Keratinocyte (primary cell): Measurements from ENCODE around the gene KIAA1958. TPM values are rescaled to one million over a fixed set of nuclear protein-coding genes. Genes with fewer than 3 reads are reported as not detected.

Experiments
- DNase-seq: peaks from one replicate; pipeline ENCODE4 v3.0.0-alpha.2; 2011; ENCODE audit warnings: low read depth, missing footprints, low spot score
- FAIRE-seq: peaks from 2 replicates; lab custom pipeline; 2011; peaks lifted over from hg19 to GRCh38; lab: Jason Lieb, UNC
- H2AFZ ChIP-seq: 2 replicates; pipeline ENCODE4 v1.6.0; 2012; ENCODE audit warnings: low read length, control low read depth, inconsistent platforms; ENCODE audit not compliant: control insufficient read depth
- H3K27ac ChIP-seq: 2 replicates; pipeline ENCODE4 v1.5.1; 2011; ENCODE audit warnings: low read length; ENCODE audit not compliant: control insufficient read depth, insufficient read depth
- H3K27me3 ChIP-seq: 3 replicates; pipeline ENCODE4 v1.6.0; 2011; ENCODE audit warnings: low read length; ENCODE audit not compliant: control insufficient read depth, insufficient read depth; ENCODE audit errors: extremely low read depth
- H3K36me3 ChIP-seq, 2 experiments: 2 replicates in 1 of 2; 3 replicates in 1 of 2; pipeline ENCODE4 v1.5.1; 2011; ENCODE audit warnings: low read length in 2 of 2, mild to moderate bottlenecking in 1 of 2; ENCODE audit not compliant: control insufficient read depth in 2 of 2, insufficient read depth in 2 of 2; ENCODE audit errors: extremely low read depth in 1 of 2
- H3K4me1 ChIP-seq: 3 replicates; pipeline ENCODE4 v1.5.1; 2011; ENCODE audit warnings: low read length; ENCODE audit not compliant: control insufficient read depth, insufficient read depth; ENCODE audit errors: extremely low read depth
- H3K4me2 ChIP-seq: 3 replicates; pipeline ENCODE4 v1.6.0; 2011; ENCODE audit warnings: low read depth, low read length; ENCODE audit not compliant: control insufficient read depth, insufficient read depth; ENCODE audit errors: extremely low read depth
- H3K4me3 ChIP-seq, 3 experiments: fragments of 200-600 bp in 1 of 3; sonication (generic) in 1 of 3; 2 replicates in 2 of 3; 3 replicates in 1 of 3; pipeline ENCODE4 v1.5.1; 2011 to 2016; ENCODE audit warnings: low read length in 3 of 3, mild to moderate bottlenecking in 3 of 3, control low read depth in 2 of 3, inconsistent platforms in 1 of 3, low read depth in 1 of 3, mixed read lengths in 1 of 3, mixed run types in 1 of 3, moderate library complexity in 1 of 3; ENCODE audit not compliant: control insufficient read depth in 2 of 3, insufficient read depth in 2 of 3; ENCODE audit errors: extremely low read depth in 1 of 3
- H3K79me2 ChIP-seq: 2 replicates; pipeline ENCODE4 v1.6.0; 2012; ENCODE audit warnings: low read length; ENCODE audit not compliant: control insufficient read depth, insufficient read depth
- H3K9ac ChIP-seq: 3 replicates; pipeline ENCODE4 v1.6.0; 2011; ENCODE audit warnings: low read length; ENCODE audit not compliant: control insufficient read depth, insufficient read depth; ENCODE audit errors: extremely low read depth
- H3K9me1 ChIP-seq: 3 replicates; pipeline ENCODE4 v1.6.0; 2011; ENCODE audit warnings: low read length; ENCODE audit not compliant: control insufficient read depth, insufficient read depth; ENCODE audit errors: extremely low read depth
- H3K9me3 ChIP-seq: 2 replicates; pipeline ENCODE4 v1.5.1; 2012; ENCODE audit warnings: low read depth, low read length; ENCODE audit not compliant: control insufficient read depth
- H4K20me1 ChIP-seq: 3 replicates; pipeline ENCODE4 v1.6.0; 2011; ENCODE audit warnings: low read length; ENCODE audit not compliant: control insufficient read depth, insufficient read depth; ENCODE audit errors: extremely low read depth
- EZH2 ChIP-seq: IDR thresholded peaks from one replicate; pipeline ENCODE4 v1.6.1; 2012; ENCODE audit warnings: inconsistent platforms, mild to moderate bottlenecking, low read length, moderate library complexity
- dilution Hi-C: fragments of 300-500 bp; cut with MboI; formaldehyde crosslinking; loops from one replicate; pipeline ENCODE4 v1.7.0; 2020; ENCODE audit warnings: low sequenced_read_pairs; ENCODE audit not compliant: extremely low pct_ligation_motif_present
- polyA plus RNA-seq, 5 experiments: library from polyadenylated mRNA; depleted of rRNA in 3 of 5; stranded (reverse) in 3 of 5; stranded (forward) in 1 of 5; unstranded in 1 of 5; fragments of >200 nt; gene quantifications; 1 replicate in 1 of 5; 2 replicates in 3 of 5; 3 replicates in 1 of 5; pipeline versions ENCODE4 v1.2.1 to v1.2.3, GENCODE V29; 2011 to 2012; ENCODE audit warnings: missing spikeins in 2 of 5, low read depth in 1 of 5, low replicate concordance in 1 of 5
- TF ChIP-seq, protein P1 (sequence below), 3 experiments: IDR thresholded peaks in 1 of 3; conservative IDR thresholded peaks in 1 of 3; optimal IDR thresholded peaks in 1 of 3; 2 replicates in 2 of 3; 3 replicates in 1 of 3; pipeline versions ENCODE3 to v1.5.1; 2011; ENCODE audit warnings: low read length in 3 of 3, mild to moderate bottlenecking in 3 of 3, moderate library complexity in 2 of 3, control low read depth in 1 of 3, inconsistent platforms in 1 of 3; ENCODE audit not compliant: insufficient read depth in 2 of 3; ENCODE audit errors: extremely low read depth in 1 of 3

Gene KIAA1958
- polyA plus RNA-seq, 1 donor (not counting 4 experiments of a cell fraction or from before 2014, with no cell fraction given): 0.84 TPM

DNA sequence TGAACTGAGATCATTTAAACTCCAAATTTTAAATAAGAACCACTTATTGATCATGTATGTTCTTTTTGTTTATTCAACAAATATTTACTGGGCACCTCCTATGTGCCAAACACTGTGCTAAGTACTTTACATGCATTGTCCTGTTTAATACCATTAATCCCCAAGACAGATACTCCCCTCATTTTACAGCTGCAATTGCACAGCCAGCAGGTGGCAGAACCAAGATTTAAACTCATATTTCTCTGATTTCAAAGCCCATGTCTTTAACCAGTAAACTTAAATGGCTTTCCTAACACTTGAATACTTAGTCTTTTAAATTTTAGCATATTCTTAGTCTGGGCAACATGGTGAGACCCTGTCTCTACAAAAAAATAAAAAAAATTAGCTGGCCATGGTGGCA, 43.4 kb upstream of the KIAA1958 start:
- Histone ChIP-seq H3K9me1 (no peaks in the 10 kb centered on the region), H3K27ac (no peak overlapping the region), H3K4me2 (no peak overlapping the region), H4K20me1 (no peaks in the 10 kb centered on the region), H3K36me3 (no peaks in the 10 kb centered on the region), H3K9me3 (no peaks in the 10 kb centered on the region), H2AFZ (no peak overlapping the region), H3K4me1 (peaks cover 13% of the 10 kb centered on the region), H3K27me3 (no peaks in the 10 kb centered on the region), H3K79me2 (no peaks in the 10 kb centered on the region), H3K9ac (no peak overlapping the region), H3K4me3 (no peak overlapping the region)
- DNase-seq (no peak), FAIRE-seq (no peak)
- TF ChIP-seq EZH2: no peak
- TF ChIP-seq, protein P1, sequence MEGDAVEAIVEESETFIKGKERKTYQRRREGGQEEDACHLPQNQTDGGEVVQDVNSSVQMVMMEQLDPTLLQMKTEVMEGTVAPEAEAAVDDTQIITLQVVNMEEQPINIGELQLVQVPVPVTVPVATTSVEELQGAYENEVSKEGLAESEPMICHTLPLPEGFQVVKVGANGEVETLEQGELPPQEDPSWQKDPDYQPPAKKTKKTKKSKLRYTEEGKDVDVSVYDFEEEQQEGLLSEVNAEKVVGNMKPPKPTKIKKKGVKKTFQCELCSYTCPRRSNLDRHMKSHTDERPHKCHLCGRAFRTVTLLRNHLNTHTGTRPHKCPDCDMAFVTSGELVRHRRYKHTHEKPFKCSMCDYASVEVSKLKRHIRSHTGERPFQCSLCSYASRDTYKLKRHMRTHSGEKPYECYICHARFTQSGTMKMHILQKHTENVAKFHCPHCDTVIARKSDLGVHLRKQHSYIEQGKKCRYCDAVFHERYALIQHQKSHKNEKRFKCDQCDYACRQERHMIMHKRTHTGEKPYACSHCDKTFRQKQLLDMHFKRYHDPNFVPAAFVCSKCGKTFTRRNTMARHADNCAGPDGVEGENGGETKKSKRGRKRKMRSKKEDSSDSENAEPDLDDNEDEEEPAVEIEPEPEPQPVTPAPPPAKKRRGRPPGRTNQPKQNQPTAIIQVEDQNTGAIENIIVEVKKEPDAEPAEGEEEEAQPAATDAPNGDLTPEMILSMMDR (optimal IDR thresholded peaks at IDR 0.05 in 1 of 3, IDR thresholded peaks at IDR 0.05 in 1 of 3, conservative IDR thresholded peaks at IDR 0.05 in 1 of 3; ENCODE audit: extremely low read depth in 1 of 3, insufficient read depth in 2 of 3, low read length in 3 of 3): peak; percentile 35 to 39 (median 36)
- dilution Hi-C loops: no loop called here

DNA sequence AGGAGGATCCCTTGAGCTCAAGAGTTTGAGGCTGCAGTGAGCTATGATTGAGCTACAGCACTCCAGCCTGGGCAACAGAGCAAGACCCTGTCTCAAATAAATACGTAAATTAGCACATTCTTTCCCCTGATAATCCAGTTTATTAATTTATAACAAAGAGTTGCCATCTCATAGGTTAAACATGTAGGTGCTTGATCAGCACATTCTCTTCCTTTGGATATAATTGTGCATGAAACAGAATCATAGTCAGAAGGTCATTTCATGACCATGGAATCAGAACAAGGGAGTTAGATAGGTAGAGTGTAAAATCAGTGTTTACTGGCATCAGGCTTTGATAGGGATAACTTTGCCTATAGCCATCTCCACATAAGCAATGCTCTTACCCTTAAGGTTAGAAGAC, 43.0 kb upstream of the KIAA1958 start:
- Histone ChIP-seq H3K4me1 (peaks cover 13% of the 10 kb centered on the region), H3K27me3 (no peaks in the 10 kb centered on the region), H3K79me2 (no peaks in the 10 kb centered on the region), H3K4me2 (no peak overlapping the region), H3K27ac (no peak overlapping the region), H3K9ac (no peak overlapping the region), H3K4me3 (no peak overlapping the region), H4K20me1 (no peaks in the 10 kb centered on the region), H2AFZ (no peak overlapping the region), H3K9me3 (no peaks in the 10 kb centered on the region), H3K9me1 (no peaks in the 10 kb centered on the region), H3K36me3 (no peaks in the 10 kb centered on the region)
- DNase-seq: no peak
- TF ChIP-seq, protein P1 (optimal IDR thresholded peaks at IDR 0.05 in 1 of 3, IDR thresholded peaks at IDR 0.05 in 1 of 3, conservative IDR thresholded peaks at IDR 0.05 in 1 of 3; ENCODE audit: extremely low read depth in 1 of 3, insufficient read depth in 2 of 3, low read length in 3 of 3): no peak
- no peak for TF ChIP-seq EZH2
- FAIRE-seq: no peak
- dilution Hi-C loops: no loop called here
